Keratinocyte (primary cell): Measurements from ENCODE around the gene ATP13A3. TPM values are rescaled to one million over a fixed set of nuclear protein-coding genes. Genes with fewer than 3 reads are reported as not detected.

Experiments
- DNase-seq: peaks from one replicate; pipeline ENCODE4 v3.0.0-alpha.2; 2011; ENCODE audit warnings: low read depth, missing footprints, low spot score
- FAIRE-seq: peaks from 2 replicates; lab custom pipeline; 2011; peaks lifted over from hg19 to GRCh38; lab: Jason Lieb, UNC
- H2AFZ ChIP-seq: 2 replicates; pipeline ENCODE4 v1.6.0; 2012; ENCODE audit warnings: low read length, control low read depth, inconsistent platforms; ENCODE audit not compliant: control insufficient read depth
- H3K27ac ChIP-seq: 2 replicates; pipeline ENCODE4 v1.5.1; 2011; ENCODE audit warnings: low read length; ENCODE audit not compliant: control insufficient read depth, insufficient read depth
- H3K27me3 ChIP-seq: 3 replicates; pipeline ENCODE4 v1.6.0; 2011; ENCODE audit warnings: low read length; ENCODE audit not compliant: control insufficient read depth, insufficient read depth; ENCODE audit errors: extremely low read depth
- H3K36me3 ChIP-seq, 2 experiments: 2 replicates in 1 of 2; 3 replicates in 1 of 2; pipeline ENCODE4 v1.5.1; 2011; ENCODE audit warnings: low read length in 2 of 2, mild to moderate bottlenecking in 1 of 2; ENCODE audit not compliant: control insufficient read depth in 2 of 2, insufficient read depth in 2 of 2; ENCODE audit errors: extremely low read depth in 1 of 2
- H3K4me1 ChIP-seq: 3 replicates; pipeline ENCODE4 v1.5.1; 2011; ENCODE audit warnings: low read length; ENCODE audit not compliant: control insufficient read depth, insufficient read depth; ENCODE audit errors: extremely low read depth
- H3K4me2 ChIP-seq: 3 replicates; pipeline ENCODE4 v1.6.0; 2011; ENCODE audit warnings: low read depth, low read length; ENCODE audit not compliant: control insufficient read depth, insufficient read depth; ENCODE audit errors: extremely low read depth
- H3K4me3 ChIP-seq, 3 experiments: fragments of 200-600 bp in 1 of 3; sonication (generic) in 1 of 3; 2 replicates in 2 of 3; 3 replicates in 1 of 3; pipeline ENCODE4 v1.5.1; 2011 to 2016; ENCODE audit warnings: low read length in 3 of 3, mild to moderate bottlenecking in 3 of 3, control low read depth in 2 of 3, inconsistent platforms in 1 of 3, low read depth in 1 of 3, mixed read lengths in 1 of 3, mixed run types in 1 of 3, moderate library complexity in 1 of 3; ENCODE audit not compliant: control insufficient read depth in 2 of 3, insufficient read depth in 2 of 3; ENCODE audit errors: extremely low read depth in 1 of 3
- H3K79me2 ChIP-seq: 2 replicates; pipeline ENCODE4 v1.6.0; 2012; ENCODE audit warnings: low read length; ENCODE audit not compliant: control insufficient read depth, insufficient read depth
- H3K9ac ChIP-seq: 3 replicates; pipeline ENCODE4 v1.6.0; 2011; ENCODE audit warnings: low read length; ENCODE audit not compliant: control insufficient read depth, insufficient read depth; ENCODE audit errors: extremely low read depth
- H3K9me1 ChIP-seq: 3 replicates; pipeline ENCODE4 v1.6.0; 2011; ENCODE audit warnings: low read length; ENCODE audit not compliant: control insufficient read depth, insufficient read depth; ENCODE audit errors: extremely low read depth
- H3K9me3 ChIP-seq: 2 replicates; pipeline ENCODE4 v1.5.1; 2012; ENCODE audit warnings: low read depth, low read length; ENCODE audit not compliant: control insufficient read depth
- H4K20me1 ChIP-seq: 3 replicates; pipeline ENCODE4 v1.6.0; 2011; ENCODE audit warnings: low read length; ENCODE audit not compliant: control insufficient read depth, insufficient read depth; ENCODE audit errors: extremely low read depth
- EZH2 ChIP-seq: IDR thresholded peaks from one replicate; pipeline ENCODE4 v1.6.1; 2012; ENCODE audit warnings: inconsistent platforms, mild to moderate bottlenecking, low read length, moderate library complexity
- dilution Hi-C: fragments of 300-500 bp; cut with MboI; formaldehyde crosslinking; loops from one replicate; pipeline ENCODE4 v1.7.0; 2020; ENCODE audit warnings: low sequenced_read_pairs; ENCODE audit not compliant: extremely low pct_ligation_motif_present
- polyA plus RNA-seq, 5 experiments: library from polyadenylated mRNA; depleted of rRNA in 3 of 5; stranded (reverse) in 3 of 5; stranded (forward) in 1 of 5; unstranded in 1 of 5; fragments of >200 nt; gene quantifications; 1 replicate in 1 of 5; 2 replicates in 3 of 5; 3 replicates in 1 of 5; pipeline versions ENCODE4 v1.2.1 to v1.2.3, GENCODE V29; 2011 to 2012; ENCODE audit warnings: missing spikeins in 2 of 5, low read depth in 1 of 5, low replicate concordance in 1 of 5
- TF ChIP-seq, protein P1 (sequence below), 3 experiments: IDR thresholded peaks in 1 of 3; conservative IDR thresholded peaks in 1 of 3; optimal IDR thresholded peaks in 1 of 3; 2 replicates in 2 of 3; 3 replicates in 1 of 3; pipeline versions ENCODE3 to v1.5.1; 2011; ENCODE audit warnings: low read length in 3 of 3, mild to moderate bottlenecking in 3 of 3, moderate library complexity in 2 of 3, control low read depth in 1 of 3, inconsistent platforms in 1 of 3; ENCODE audit not compliant: insufficient read depth in 2 of 3; ENCODE audit errors: extremely low read depth in 1 of 3

ATP13A3 gene
- polyA plus RNA-seq, 1 donor (not counting 4 experiments of a cell fraction or from before 2014, with no cell fraction given) = 103 TPM

DNA sequence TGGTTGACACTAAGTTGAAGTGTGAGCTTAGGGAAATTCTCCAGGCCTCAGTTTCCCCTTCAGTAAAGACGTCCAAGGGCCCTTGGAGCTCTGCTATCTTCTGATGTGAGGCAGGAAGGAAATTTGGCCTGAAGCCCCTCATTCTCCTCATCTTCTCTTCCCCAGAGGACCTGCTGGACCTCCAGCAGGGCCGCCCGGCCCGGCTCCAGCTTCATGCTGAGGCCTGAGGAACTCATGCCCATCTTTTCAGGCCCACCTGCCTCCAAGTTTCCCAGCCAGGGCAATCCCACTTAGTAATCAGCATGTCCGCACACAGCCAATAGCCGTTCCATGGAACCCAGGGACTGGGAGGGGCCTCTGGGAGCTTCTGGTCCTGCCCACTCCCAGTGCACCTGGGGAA, 121.3 kb downstream of the ATP13A3 start:
- Histone ChIP-seq H3K4me2 (no peak overlapping the region), H3K36me3 (no peaks in the 10 kb centered on the region), H4K20me1 (no peaks in the 10 kb centered on the region), H3K4me1 (no peaks in the 10 kb centered on the region), H3K9ac (no peak overlapping the region), H3K27ac (no peak overlapping the region), H3K9me1 (no peaks in the 10 kb centered on the region), H3K79me2 (no peaks in the 10 kb centered on the region), H3K4me3 (no peak overlapping the region), H2AFZ (no peak overlapping the region), H3K9me3 (no peaks in the 10 kb centered on the region), H3K27me3 (peaks cover 47% of the 10 kb centered on the region)
- TF ChIP-seq, protein P1, sequence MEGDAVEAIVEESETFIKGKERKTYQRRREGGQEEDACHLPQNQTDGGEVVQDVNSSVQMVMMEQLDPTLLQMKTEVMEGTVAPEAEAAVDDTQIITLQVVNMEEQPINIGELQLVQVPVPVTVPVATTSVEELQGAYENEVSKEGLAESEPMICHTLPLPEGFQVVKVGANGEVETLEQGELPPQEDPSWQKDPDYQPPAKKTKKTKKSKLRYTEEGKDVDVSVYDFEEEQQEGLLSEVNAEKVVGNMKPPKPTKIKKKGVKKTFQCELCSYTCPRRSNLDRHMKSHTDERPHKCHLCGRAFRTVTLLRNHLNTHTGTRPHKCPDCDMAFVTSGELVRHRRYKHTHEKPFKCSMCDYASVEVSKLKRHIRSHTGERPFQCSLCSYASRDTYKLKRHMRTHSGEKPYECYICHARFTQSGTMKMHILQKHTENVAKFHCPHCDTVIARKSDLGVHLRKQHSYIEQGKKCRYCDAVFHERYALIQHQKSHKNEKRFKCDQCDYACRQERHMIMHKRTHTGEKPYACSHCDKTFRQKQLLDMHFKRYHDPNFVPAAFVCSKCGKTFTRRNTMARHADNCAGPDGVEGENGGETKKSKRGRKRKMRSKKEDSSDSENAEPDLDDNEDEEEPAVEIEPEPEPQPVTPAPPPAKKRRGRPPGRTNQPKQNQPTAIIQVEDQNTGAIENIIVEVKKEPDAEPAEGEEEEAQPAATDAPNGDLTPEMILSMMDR (optimal IDR thresholded peaks at IDR 0.05 in 1 of 3, IDR thresholded peaks at IDR 0.05 in 1 of 3, conservative IDR thresholded peaks at IDR 0.05 in 1 of 3; ENCODE audit: extremely low read depth in 1 of 3, insufficient read depth in 2 of 3, low read length in 3 of 3) = no peak
- TF ChIP-seq EZH2 = no peak
- dilution Hi-C loops = no loop called here
- DNase-seq (no peak), FAIRE-seq (no peak)

GRCh38 chr3:194364652-194365434, 122.0 kb downstream of the ATP13A3 start:
- Histone ChIP-seq H3K79me2 (no peaks in the 10 kb centered on the region), H3K4me2 (no peak overlapping the region), H3K9me1 (no peaks in the 10 kb centered on the region), H3K9me3 (no peaks in the 10 kb centered on the region), H3K4me1 (no peaks in the 10 kb centered on the region), H3K27ac (no peak overlapping the region), H3K4me3 (no peak overlapping the region), H3K36me3 (no peaks in the 10 kb centered on the region), H3K27me3 (peaks cover 41% of the 10 kb centered on the region), H3K9ac (no peak overlapping the region), H2AFZ (no peak overlapping the region), H4K20me1 (no peaks in the 10 kb centered on the region)
- DNase-seq (no peak), FAIRE-seq (no peak)
- dilution Hi-C loops = no loop called here
- TF ChIP-seq, protein P1 (optimal IDR thresholded peaks at IDR 0.05 in 1 of 3, IDR thresholded peaks at IDR 0.05 in 1 of 3, conservative IDR thresholded peaks at IDR 0.05 in 1 of 3; ENCODE audit: extremely low read depth in 1 of 3, insufficient read depth in 2 of 3, low read length in 3 of 3) = no peak
- no peak for TF ChIP-seq EZH2
